ENCODE measurements around the gene REPIN1.

REPIN1 gene

GRCh38 chr7:150368096-150368883 is at the start of gene REPIN1:
TSS of gene REPIN1 (plus strand) at chr7:150368822. CDS start at chr7:150369712, 890 bp downstream.
- DNase-seq, result peak; percentile 81 to 84

DNA sequence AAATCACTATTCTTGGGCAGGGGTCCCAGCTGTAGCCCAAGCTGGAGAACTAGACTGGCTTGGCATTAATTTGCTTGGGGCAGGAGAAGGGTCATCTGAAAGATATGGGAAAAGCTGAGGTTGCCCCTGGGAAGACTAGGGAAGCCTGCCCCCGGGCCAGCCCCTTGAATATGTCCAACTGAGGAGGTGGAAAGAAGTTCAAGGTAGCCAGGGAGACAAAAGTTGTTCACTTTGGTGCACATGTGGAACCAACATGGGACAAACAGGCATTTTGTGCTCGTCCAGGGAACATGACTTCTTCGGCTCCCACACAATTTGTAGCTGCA is 46.9 kb upstream of the REPIN1 start:
- DNase-seq, result no peak

- DNase-seq, result peak; percentile 44 to 69
Measured at GRCh38 chr7:150322114-150322832, 46.3 kb upstream of the REPIN1 start.

- peak; percentile 60 to 65 for DNase-seq
Measured at GRCh38 chr7:150322833-150323681, 45.6 kb upstream of the REPIN1 start, which contains the start of the genes ACTR3C and LRRC61. TSS of gene ACTR3C (minus strand) at chr7:150323545. CDS start at chr7:150295296, 28,249 bp downstream. TSS of gene LRRC61 (plus strand) at chr7:150323355. CDS start at chr7:150336862, 13,507 bp downstream.

DNA sequence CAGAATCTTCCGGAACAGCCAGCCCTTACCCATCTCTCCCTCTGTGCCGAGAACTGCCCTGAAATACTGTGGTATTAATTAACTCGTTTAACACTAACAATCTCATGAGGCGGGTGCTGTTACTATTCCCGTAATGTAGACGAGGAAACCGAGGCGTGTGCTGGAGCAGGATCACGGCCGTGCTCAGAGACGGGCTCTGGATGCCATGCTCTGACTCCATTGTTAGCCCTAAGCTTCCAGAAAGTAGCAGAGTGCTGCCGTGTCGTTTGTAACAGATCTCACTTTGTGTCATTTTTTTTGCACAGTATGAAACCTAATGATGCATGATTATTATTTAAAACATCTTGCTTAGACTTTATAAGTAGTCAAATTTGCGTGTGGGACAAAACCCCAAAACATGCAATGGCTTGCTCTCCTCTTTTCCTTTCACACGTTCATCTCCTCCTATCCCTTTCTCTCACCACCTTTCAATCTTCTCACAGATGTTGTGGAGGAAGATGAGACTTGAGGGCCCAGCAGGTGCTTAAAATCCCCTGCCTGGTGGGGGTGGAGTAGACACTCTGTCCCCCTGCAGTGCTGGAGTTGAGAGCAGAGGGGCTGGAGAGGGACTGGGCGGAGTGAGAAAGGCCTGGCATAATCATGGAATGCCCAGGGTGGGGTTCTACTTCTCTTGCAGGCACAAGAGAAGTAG is 44.8 kb upstream of the REPIN1 start:
- no peak for DNase-seq

DNA sequence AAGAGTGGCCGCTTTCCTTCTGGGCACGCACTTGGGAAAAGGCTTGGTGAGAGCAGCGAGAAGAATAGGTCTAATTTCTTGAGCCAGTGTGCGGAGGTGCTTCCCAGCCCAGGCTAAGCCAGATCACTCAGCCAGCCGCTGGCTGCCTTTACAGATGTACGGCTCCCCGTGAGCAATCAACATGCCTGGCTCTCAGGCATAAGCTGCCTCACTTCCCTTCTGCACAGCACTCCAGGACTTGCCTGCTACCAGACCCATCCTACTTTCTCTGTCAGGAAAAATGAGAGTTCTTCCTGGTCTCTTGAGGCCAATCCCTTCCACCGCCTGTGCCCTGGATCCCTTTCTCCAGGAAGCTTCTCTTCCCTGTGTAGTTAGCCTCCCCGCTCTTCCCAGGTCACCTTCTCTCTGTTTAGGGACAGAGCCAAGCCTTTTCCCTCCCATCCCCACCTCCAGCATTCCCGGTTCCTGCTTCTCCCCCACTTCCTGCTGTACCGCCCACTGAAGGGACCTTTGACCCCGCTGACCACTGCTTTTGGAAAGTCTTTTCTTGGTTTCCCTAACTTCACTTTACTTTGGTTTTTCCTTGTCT is 44.2 kb upstream of the REPIN1 start:
- no peak for DNase-seq

- peak in 1 of 2 donors; percentile 33 for DNase-seq
Measured at GRCh38 chr7:150325110-150325611, 43.5 kb upstream of the REPIN1 start.

DNA sequence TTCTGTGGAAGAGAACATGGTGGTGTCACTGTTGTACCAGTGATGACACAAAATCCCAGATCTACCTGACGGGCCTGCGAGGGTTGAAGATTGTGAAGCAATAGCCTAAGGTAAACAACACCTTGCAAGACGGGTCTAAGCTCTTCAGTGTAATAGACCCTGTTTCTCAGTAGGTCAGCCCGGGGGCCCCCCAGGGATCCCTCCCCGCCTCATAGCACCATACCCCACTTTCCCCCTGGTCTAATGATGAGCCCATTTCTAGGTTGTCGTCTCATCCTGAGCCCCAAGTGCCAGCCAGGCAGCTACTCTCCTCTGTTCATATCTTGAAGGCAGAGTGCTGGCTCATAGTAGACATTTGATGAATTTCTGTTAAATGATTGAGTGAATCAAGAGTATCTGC is 42.7 kb upstream of the REPIN1 start:
- DNase-seq, result no peak

DNA sequence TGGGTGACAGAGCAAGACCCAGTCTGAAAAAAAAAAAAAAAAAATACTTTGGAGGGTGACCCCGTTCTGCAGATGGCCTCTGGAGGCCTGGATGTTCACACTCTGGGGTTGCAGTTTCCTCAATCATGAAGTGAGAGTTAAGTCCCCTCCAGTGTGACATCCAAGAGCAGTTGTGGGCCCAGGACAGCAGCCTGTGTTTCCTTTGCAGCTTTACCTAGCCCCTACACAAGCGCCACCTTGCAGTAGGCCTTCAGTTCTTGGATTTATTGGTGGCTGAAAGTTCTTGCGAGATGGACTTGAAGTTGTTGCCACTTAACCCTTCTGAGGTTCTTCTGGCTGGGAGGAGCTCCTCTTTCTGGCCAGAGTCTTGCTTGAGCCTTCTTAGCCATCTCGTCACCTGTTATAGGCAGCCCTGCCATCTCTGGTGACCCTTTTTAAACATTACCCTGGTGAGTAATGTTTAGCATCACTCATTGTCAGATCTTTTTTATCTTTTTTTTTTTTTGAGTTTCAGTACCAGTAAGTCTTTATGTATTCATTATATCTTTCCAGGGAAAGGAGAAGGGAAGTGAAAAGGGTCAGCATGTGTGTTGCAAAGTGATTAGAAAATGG is 41.9 kb upstream of the REPIN1 start:
- no peak for DNase-seq

DNA sequence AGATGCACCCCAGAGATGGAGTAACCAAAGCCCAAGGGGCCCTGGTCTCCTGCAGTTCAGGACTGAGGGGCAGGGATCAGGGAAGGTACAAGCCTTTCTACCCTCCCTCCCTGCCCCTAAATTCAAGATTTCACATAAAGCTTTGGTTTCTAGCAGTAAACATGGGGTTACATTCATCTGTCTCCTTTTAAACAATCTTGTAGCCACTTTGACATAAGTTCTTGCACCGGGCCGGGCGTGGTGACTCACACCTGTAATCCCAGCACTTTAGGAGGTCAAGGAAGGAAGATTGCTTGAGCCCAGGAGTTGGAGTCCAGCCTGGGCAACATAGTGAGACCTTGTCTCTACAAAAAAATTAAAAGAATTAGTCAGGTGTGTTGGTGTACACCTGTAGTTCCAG is 41.3 kb upstream of the REPIN1 start:
- DNase-seq, result no peak

GRCh38 chr7:150329331-150330120 is 39.1 kb upstream of the REPIN1 start:
- no peak for DNase-seq

DNA sequence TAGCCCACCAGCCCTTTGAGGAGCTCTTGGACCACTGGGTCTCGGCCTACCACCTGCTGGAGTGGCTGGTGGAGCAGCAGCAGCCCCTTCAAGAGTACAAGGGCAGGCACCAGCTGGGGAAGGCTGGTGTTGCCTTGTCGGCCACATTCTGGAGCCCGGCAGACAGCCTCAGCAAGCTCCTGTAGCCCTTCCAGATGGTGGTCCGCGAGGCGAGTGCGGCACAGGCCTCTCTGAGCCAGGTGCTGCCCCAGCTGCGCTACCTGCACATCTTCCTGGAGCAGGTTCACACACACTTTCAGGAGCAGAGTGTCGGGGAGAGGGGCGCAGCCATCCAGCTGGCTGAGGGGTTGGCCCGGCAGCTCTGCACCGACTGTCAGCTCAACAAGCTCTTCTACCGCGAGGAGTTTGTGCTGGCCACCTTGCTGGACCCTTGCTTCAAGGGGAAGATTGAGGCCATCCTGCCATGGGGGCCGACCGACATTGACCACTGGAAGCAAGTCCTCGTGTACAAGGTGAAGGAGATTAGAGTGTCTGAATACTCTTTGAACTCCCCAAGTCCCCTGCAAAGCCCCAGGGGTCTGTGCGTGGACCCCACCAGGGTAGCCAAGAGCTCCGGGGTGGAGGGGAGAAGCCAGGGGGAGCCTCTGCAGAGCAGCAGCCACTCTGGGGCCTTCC is 38.3 kb upstream of the REPIN1 start:
- no peak for DNase-seq

DNA sequence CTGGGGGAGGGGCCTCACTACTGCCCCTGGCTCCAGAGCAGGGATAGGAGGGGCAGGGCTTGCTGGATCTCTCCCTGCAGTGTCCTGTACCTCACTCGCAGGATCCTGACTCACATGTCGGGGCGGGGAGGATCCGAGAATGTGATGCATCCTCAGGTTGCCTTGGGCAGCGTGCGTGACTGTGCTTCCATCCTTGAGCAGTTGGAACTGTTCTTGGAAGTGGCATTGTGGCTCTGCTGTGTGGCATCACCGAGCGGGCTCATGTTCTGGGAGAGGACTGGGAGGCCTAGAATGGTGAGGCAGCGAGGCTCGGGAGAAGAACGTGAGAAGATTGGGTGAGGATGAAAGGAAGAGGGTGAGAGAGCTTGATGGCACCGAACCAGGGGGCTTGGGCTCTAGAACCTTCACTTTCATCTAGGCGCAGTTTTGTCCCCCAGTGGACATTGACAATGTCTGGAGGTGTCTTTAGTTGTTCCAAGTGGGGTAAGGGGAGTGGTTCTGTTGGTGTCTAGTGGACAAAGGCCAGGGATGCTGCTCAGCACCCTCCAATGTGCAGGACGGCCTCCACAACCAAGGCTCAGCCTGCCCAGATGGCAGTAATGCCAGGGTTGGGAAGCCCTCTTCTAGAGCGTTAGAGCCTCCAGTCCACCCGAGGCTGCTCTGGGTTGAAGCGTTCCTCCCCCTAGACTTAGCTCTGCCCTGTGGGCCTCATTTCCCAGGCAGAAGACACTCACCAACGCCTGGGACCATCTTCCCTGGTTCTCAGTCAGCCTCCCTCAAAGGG is 35.6 kb upstream of the REPIN1 start:
- DNase-seq, result no peak

DNA sequence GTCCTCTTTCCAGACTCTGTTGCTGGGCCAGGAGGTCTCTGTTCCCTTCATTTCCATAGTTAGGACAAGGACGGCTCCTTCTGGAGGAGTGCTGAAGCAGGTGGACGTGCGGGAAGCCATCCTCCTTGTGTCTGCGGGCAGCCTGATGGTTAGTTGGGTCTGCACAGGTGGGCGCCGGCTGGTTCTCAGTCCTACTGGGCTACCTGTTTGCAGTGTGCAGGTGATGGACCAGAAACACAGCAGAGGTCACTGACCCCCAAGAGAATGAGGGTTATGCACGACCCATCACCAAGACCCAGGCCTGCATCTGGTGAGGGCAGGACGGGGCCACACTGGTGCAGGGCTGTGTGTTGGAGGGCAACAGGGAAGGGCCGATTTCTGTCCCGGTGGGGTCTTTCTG is 35.0 kb upstream of the REPIN1 start:
- DNase-seq, result no peak

GRCh38 chr7:150334108-150334507 is 34.5 kb upstream of the REPIN1 start:
- DNase-seq, result no peak

DNA sequence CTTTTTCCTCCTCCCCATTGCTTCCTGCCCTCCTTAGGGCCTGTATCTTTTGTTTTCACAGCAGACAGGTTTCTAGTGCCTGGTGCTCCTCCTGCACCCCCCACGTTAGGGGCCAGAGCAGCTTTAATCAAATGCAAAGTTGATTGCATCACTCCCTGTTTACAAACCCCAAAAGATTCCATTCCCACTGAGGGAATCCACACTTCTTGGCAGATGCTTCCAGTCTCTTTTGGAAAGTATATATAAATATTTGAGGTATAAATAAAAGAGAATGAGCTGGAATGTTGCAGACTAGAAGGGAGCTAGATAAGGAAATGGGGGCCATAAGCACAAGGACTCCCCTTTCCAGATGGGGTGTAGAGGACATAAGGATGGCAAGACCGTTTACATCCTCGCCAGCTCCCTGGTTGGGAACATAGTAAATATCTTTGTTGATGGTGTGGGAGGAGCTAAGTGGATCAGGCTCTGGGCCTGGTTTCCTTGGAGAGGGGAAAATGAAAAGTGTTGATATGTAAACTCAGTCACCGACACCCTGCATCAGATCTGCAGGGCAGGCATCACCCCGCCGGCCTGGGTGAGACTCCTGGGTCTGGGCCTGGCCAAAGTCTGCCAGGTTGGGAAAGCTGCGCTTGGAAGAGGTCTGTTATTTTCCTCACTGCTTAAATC is 33.4 kb upstream of the REPIN1 start:
- DNase-seq, result no peak

- no peak for DNase-seq
Measured at GRCh38 chr7:150335774-150336112, 32.9 kb upstream of the REPIN1 start.

- no peak for DNase-seq
Measured at GRCh38 chr7:150336746-150337145, 31.9 kb upstream of the REPIN1 start.

DNA sequence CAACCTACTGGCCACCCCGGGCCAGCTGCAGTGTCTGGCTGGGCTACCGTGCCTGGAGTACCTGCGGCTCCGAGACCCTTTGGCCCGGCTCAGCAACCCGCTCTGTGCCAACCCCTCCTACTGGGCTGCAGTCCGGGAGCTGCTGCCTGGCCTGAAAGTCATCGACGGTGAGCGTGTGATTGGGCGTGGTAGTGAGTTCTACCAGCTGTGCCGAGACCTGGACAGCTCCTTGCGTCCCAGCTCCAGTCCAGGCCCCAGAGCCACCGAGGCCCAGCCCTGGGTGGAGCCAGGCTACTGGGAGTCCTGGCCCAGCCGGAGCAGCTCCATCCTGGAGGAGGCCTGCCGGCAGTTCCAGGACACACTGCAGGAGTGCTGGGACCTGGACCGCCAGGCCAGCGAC is 31.4 kb upstream of the REPIN1 start:
- DNase-seq, result no peak

Measured in CD4-positive, alpha-beta T cell treated with Interleukin-1 beta for 1 hour (primary cell).